K562 (cell line): ENCODE results near the gene RBMS3. TPM values are rescaled to one million over a fixed set of nuclear protein-coding genes. Genes with fewer than 3 reads are reported as not detected.

Experiments
- ATAC-seq: fragments of 200-7000 bp; cut with Tn5 transposase; 3 replicates; pipeline ENCODE4 v1.9.1; 2020; ENCODE audit warnings: moderate library complexity
- BruUV-seq: library from RNA; stranded (reverse); fragments of 400-500 nt; replicated peaks from 2 replicates; lab custom pipeline; 2021; lab: Mats Ljungman, UMichigan
- CTCF ChIA-PET: fragments of 300-600 bp; formaldehyde crosslinking; extraction: SDS; loops from one replicate; lab custom pipeline; 2021; ENCODE audit warnings: low intra/inter-chr PET ratio; lab: Yijun Ruan, JAX
- POLR2A ChIA-PET: fragments of 300-600, 350-650 bp; sonication (Branson Sonifier 250); formaldehyde crosslinking; extraction: SDS; loops from one replicate; lab custom pipeline; 2021; ENCODE audit warnings: antibody characterized with exemption, inconsistent platforms; lab: Yijun Ruan, JAX
- DNase-seq, 4 experiments: peaks; one replicate each; pipeline versions ENCODE4 v3.0.0 to v3.0.0-alpha.2; 2011 to 2018; ENCODE audit warnings: low spot score in 3 of 4, mixed read lengths in 3 of 4; ENCODE audit errors: extremely low read depth in 1 of 4
- FAIRE-seq: peaks from 2 replicates; lab custom pipeline; 2011; peaks lifted over from hg19 to GRCh38; lab: Jason Lieb, UNC
- H2AFZ ChIP-seq: 2 replicates; pipeline ENCODE4 v1.6.0; 2011; ENCODE audit warnings: low read depth, low read length, control low read depth, inconsistent platforms
- H3K27ac ChIP-seq: fragments of 200-600 bp; 3 replicates; pipeline ENCODE4 v1.8.0; 2011; ENCODE audit warnings: low read depth, mild to moderate bottlenecking, control low read depth, inconsistent platforms, low read length, moderate library complexity, mixed read lengths; ENCODE audit errors: extremely low read depth
- H3K27me3 ChIP-seq, 2 experiments: fragments of 300-600 bp in 1 of 2; 2 replicates in 1 of 2; 3 replicates in 1 of 2; pipeline versions ENCODE4 v1.6.0 to v1.8.0; 2011; ENCODE audit warnings: inconsistent platforms in 2 of 2, low read length in 2 of 2, mild to moderate bottlenecking in 1 of 2, mixed read lengths in 1 of 2, moderate library complexity in 1 of 2; ENCODE audit not compliant: control insufficient read depth in 2 of 2, insufficient read depth in 2 of 2
- H3K36me3 ChIP-seq: fragments of 300-600 bp; 3 replicates; pipeline ENCODE4 v1.8.0; 2011; ENCODE audit warnings: mild to moderate bottlenecking, low read length, inconsistent platforms; ENCODE audit not compliant: control insufficient read depth, insufficient read depth
- H3K4me1 ChIP-seq, 2 experiments: fragments of 200-600 bp in 1 of 2; replicated peaks in 1 of 2; 2 replicates in 1 of 2; 3 replicates in 1 of 2; pipeline versions ENCODE4 v1.5.1 to v1.8.0; 2011; ENCODE audit warnings: inconsistent platforms in 2 of 2, low read length in 2 of 2, mild to moderate bottlenecking in 1 of 2, mixed read lengths in 1 of 2, moderate library complexity in 1 of 2; ENCODE audit not compliant: control insufficient read depth in 2 of 2, insufficient read depth in 2 of 2
- H3K4me2 ChIP-seq: 2 replicates; pipeline ENCODE4 v1.6.1; 2011; ENCODE audit warnings: low read length, control low read depth, inconsistent platforms, mixed read lengths; ENCODE audit not compliant: insufficient read depth
- H3K4me3 ChIP-seq: fragments of 200-600 bp; sonication (generic), shearing (Covaris generic); 2 replicates; pipeline ENCODE4 v1.5.1; 2016; ENCODE audit warnings: control low read depth, inconsistent platforms
- H3K79me2 ChIP-seq: fragments of 200-600 bp; 3 replicates; pipeline ENCODE4 v1.8.0; 2011; ENCODE audit warnings: low read length, inconsistent platforms; ENCODE audit not compliant: control insufficient read depth, insufficient read depth
- H3K9ac ChIP-seq, 2 experiments: 2 replicates each; pipeline versions ENCODE4 v1.6.0 to v1.6.1; 2011; ENCODE audit warnings: low read depth in 2 of 2, low read length in 2 of 2, control low read depth in 1 of 2, inconsistent platforms in 1 of 2, mild to moderate bottlenecking in 1 of 2, mixed read lengths in 1 of 2; ENCODE audit not compliant: insufficient read depth in 1 of 2
- H3K9me1 ChIP-seq: one replicate; pipeline ENCODE4 v1.6.0; 2011; ENCODE audit warnings: inconsistent platforms, mild to moderate bottlenecking, low read length, moderate library complexity; ENCODE audit not compliant: control insufficient read depth, insufficient read depth
- H3K9me3 ChIP-seq: replicated peaks from 2 replicates; pipeline ENCODE4 v1.5.1; 2011; ENCODE audit warnings: low read depth, low read length, inconsistent platforms; ENCODE audit not compliant: control insufficient read depth, insufficient read depth
- H4K20me1 ChIP-seq: replicated peaks from 2 replicates; pipeline ENCODE4 v1.6.1; 2011; ENCODE audit warnings: low read length, inconsistent platforms, mixed read lengths; ENCODE audit not compliant: control insufficient read depth, insufficient read depth
- E2F4 ChIP-seq: sonication (generic); formaldehyde crosslinking; IDR thresholded peaks from 2 replicates; pipeline ENCODE4 v1.8.0; 2022; ENCODE audit warnings: mild to moderate bottlenecking, low read depth, missing genetic modification reagents
- E2F6 ChIP-seq, 2 experiments: IDR thresholded peaks; 2 replicates each; pipeline ENCODE4 v1.6.1; 2011; ENCODE audit warnings: borderline replicate concordance in 1 of 2, control low read depth in 1 of 2, low read depth in 1 of 2, low read length in 1 of 2, mild to moderate bottlenecking in 1 of 2, mixed read lengths in 1 of 2, moderate library complexity in 1 of 2; ENCODE audit not compliant: insufficient read depth in 1 of 2, insufficient read length in 1 of 2, poor library complexity in 1 of 2, severe bottlenecking in 1 of 2; ENCODE audit errors: extremely low read depth in 1 of 2
- HDAC3 ChIP-seq: fragments of 450-650 bp; IDR thresholded peaks from 2 replicates; pipeline ENCODE4 v1.6.1; 2018; ENCODE audit warnings: borderline replicate concordance, mild to moderate bottlenecking, moderate library complexity; ENCODE audit not compliant: partially characterized antibody
- NR2F6 ChIP-seq: fragments of 450-650 bp; formaldehyde crosslinking; IDR thresholded peaks from 2 replicates; pipeline ENCODE4 v1.4.0; 2020; ENCODE audit warnings: mild to moderate bottlenecking
- PHB2 ChIP-seq: fragments of 450-650 bp; IDR thresholded peaks from 2 replicates; pipeline ENCODE4 v1.6.1; 2017; ENCODE audit warnings: low read depth
- POLR2B ChIP-seq: fragments of 450-650 bp; IDR thresholded peaks from 2 replicates; pipeline ENCODE4 v1.6.1; 2018; ENCODE audit warnings: low read depth; ENCODE audit not compliant: partially characterized antibody
- SIN3B ChIP-seq: fragments of 450-650 bp; IDR thresholded peaks from 2 replicates; pipeline ENCODE4 v1.6.1; 2017; ENCODE audit warnings: low read depth, mild to moderate bottlenecking, moderate library complexity
- U2AF1 ChIP-seq: fragments of 200-400 bp; formaldehyde crosslinking; optimal IDR thresholded peaks from 2 replicates; pipeline ENCODE3; 2017; ENCODE audit warnings: mild to moderate bottlenecking, low read depth, low read length, moderate library complexity
- in situ Hi-C: fragments of 300-500 bp; cut with MboI; formaldehyde crosslinking; loops from 4 replicates; pipeline ENCODE4 v1.15.0; 2018; ENCODE audit warnings: inconsistent platforms, mixed read lengths
- intact Hi-C: fragments of 100-400 bp; cut with micrococcal nuclease; formaldehyde crosslinking; loops from 2 replicates; pipeline ENCODE4 v1.14.2; 2022
- polyA plus RNA-seq, 8 experiments: library from polyadenylated mRNA; depleted of rRNA in 4 of 8; stranded (reverse) in 5 of 8; unstranded in 3 of 8; fragments of >200 nt; fragmentation: Nextera tagmentation in 2 of 8; fragmentation: Illumina TruSeq in 1 of 8; extraction: Ambion mirVana in 2 of 8; extraction: Trizol in 1 of 8; gene quantifications; 2 replicates each; pipeline versions ENCODE4 v1.2.1 to v1.2.3, GENCODE V29; 2011 to 2014; ENCODE audit warnings: inconsistent platforms in 1 of 8, missing spikeins in 1 of 8
- total RNA-seq, 7 experiments: library from RNA; depleted of rRNA in 6 of 7; stranded (reverse); fragments of >200 nt in 6 of 7; fragmentation: Illumina TruSeq in 2 of 7; extraction: Trizol in 2 of 7; gene quantifications; 2 replicates each; pipeline versions ENCODE4 v1.2.1 to v1.2.3, GENCODE V29; 2011 to 2021; ENCODE audit warnings: low replicate concordance in 1 of 7

The RBMS3 gene
- total and polyA plus RNA-seq, 9 of the 15 experiments (the other 6 are each of a cell fraction or from before 2014, with no cell fraction given) = 0.20 TPM; not detected in 8

DNA sequence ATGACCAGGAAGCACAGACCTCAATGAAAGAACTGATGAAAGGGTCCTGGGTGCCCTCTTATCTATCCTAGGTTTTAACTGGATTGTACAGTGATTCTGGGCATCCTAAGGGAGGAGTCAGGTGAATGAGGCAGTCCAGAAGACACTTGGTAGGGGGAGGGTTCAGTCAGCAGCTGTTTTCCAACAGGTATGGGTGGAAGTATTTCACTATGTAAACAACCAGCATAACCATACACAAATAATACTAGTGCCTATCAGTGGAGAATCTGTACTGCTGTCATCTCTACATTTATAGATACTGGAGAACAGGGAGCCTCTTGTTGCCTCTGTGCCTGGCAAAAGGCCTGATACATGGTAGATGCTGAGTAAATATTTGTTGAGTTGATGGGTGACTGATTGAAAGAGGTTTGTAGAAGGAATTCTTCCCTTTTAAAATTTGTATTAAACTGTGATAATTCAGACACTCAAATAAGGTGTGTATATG lies 328.5 kb downstream of the RBMS3 start:
- POLR2A ChIA-PET = no interaction called here
- CTCF ChIA-PET = no interaction called here
- no TSS peak for BruUV-seq
- intact Hi-C loops (no loop called here), in situ Hi-C loops (no loop called here)
- Histone ChIP-seq H3K36me3 (no peaks in the 10 kb centered on the region), H3K9ac (no peak overlapping the region), H3K27me3 (no peaks in the 10 kb centered on the region), H2AFZ (no peak overlapping the region), H3K79me2 (no peaks in the 10 kb centered on the region), H3K27ac (no peak overlapping the region), H3K4me1 (no peaks in the 10 kb centered on the region), H4K20me1 (no peaks in the 10 kb centered on the region), H3K9me3 (no peaks in the 10 kb centered on the region), H3K9me1 (no peaks in the 10 kb centered on the region), H3K4me2 (no peak overlapping the region), H3K4me3 (no peak overlapping the region)
- FAIRE-seq (no peak), ATAC-seq (no peak), DNase-seq (no peak)
- no peak for TF ChIP-seq U2AF1
- TF ChIP-seq NR2F6 (CRISPR knock-in tag) = no peak
- no peak for TF ChIP-seq E2F4 (CRISPR knock-in tag)
- no peak for TF ChIP-seq SIN3B
- no peak for TF ChIP-seq E2F6 (IDR thresholded peaks at IDR 0.05; ENCODE audit: borderline replicate concordance in 1 of 2, extremely low read depth in 1 of 2, insufficient read depth in 1 of 2, insufficient read length in 1 of 2, low read depth in 1 of 2, low read length in 1 of 2, poor library complexity in 1 of 2, severe bottlenecking in 1 of 2)
- TF ChIP-seq HDAC3 = no peak
- no peak for TF ChIP-seq POLR2B
- no peak for TF ChIP-seq PHB2
